OCI-LY1 (cell line): ENCODE data around the gene STK32B.

Source experiments
- H2AFZ ChIP-seq: fragments of 200-600 bp; sonication (generic), shearing (Covaris generic); 2 replicates; pipeline ENCODE4 v1.6.0; 2014; ENCODE audit warnings: antibody characterized with exemption, mild to moderate bottlenecking, low read length
- H3F3A ChIP-seq: fragments of 200-600 bp; sonication (generic), shearing (Covaris generic); 2 replicates; pipeline ENCODE4 v1.6.0; 2014; ENCODE audit warnings: mild to moderate bottlenecking, antibody characterized with exemption, low read length, moderate library complexity; ENCODE audit not compliant: insufficient read depth
- H3K27ac ChIP-seq: fragments of 200-600 bp; sonication (generic); 2 replicates; pipeline ENCODE4 v1.5.1; 2014; ENCODE audit warnings: low read length, mixed run types, mild to moderate bottlenecking, low read depth; ENCODE audit not compliant: poor library complexity, severe bottlenecking
- H3K27me3 ChIP-seq: fragments of 200-600 bp; sonication (generic); 2 replicates; pipeline ENCODE4 v1.6.0; 2014; ENCODE audit warnings: antibody characterized with exemption, mild to moderate bottlenecking, low read length, moderate library complexity; ENCODE audit not compliant: insufficient read depth
- H3K36me3 ChIP-seq: fragments of 200-600 bp; sonication (generic); 2 replicates; pipeline ENCODE4 v1.6.1; 2014; ENCODE audit warnings: mild to moderate bottlenecking, antibody characterized with exemption, low read length, moderate library complexity, mixed read lengths; ENCODE audit not compliant: insufficient read depth
- H3K4me1 ChIP-seq: fragments of 200-600 bp; sonication (generic); 2 replicates; pipeline ENCODE4 v1.5.1; 2014; ENCODE audit warnings: mild to moderate bottlenecking, low read length, moderate library complexity; ENCODE audit not compliant: insufficient read depth, severe bottlenecking
- H3K4me2 ChIP-seq: fragments of 200-600 bp; sonication (generic), shearing (Covaris generic); 2 replicates; pipeline ENCODE4 v1.6.1; 2014; ENCODE audit warnings: low read length
- H3K4me3 ChIP-seq: fragments of 200-600 bp; sonication (generic); 2 replicates; pipeline ENCODE4 v1.5.1; 2014; ENCODE audit warnings: low read length, low read depth, mild to moderate bottlenecking, mixed read lengths; ENCODE audit not compliant: poor library complexity, severe bottlenecking
- H3K79me2 ChIP-seq: fragments of 200-600 bp; shearing (Covaris generic); 2 replicates; pipeline ENCODE4 v1.6.1; 2016; ENCODE audit warnings: mixed run types, low read length, mixed read lengths; ENCODE audit not compliant: insufficient read depth
- H3K9ac ChIP-seq: fragments of 200-600 bp; sonication (generic), shearing (Covaris generic); 2 replicates; pipeline ENCODE4 v1.6.1; 2014; ENCODE audit warnings: mild to moderate bottlenecking, low read length, mixed read lengths
- H3K9me2 ChIP-seq: fragments of 200-600 bp; sonication (generic), shearing (Covaris generic); 2 replicates; pipeline ENCODE4 v1.6.1; 2014; ENCODE audit warnings: low read depth, mild to moderate bottlenecking, low read length, mixed read lengths
- H3K9me3 ChIP-seq: fragments of 200-600 bp; shearing (Covaris generic); 2 replicates; pipeline ENCODE4 v1.6.1; 2014; ENCODE audit warnings: low read length, mixed read lengths
- H4K20me1 ChIP-seq: fragments of 200-600 bp; sonication (generic), shearing (Covaris generic); 2 replicates; pipeline ENCODE4 v1.6.0; 2016; ENCODE audit warnings: mild to moderate bottlenecking, low read length; ENCODE audit not compliant: insufficient read depth
- CTCF ChIP-seq: fragments of 200-600 bp; sonication (generic), shearing (Covaris generic); IDR thresholded peaks from 2 replicates; pipeline ENCODE4 v1.5.1; 2017; ENCODE audit warnings: mild to moderate bottlenecking, antibody characterized with exemption, low read length, moderate library complexity, mixed read lengths
- EZH2 ChIP-seq: fragments of 200-600 bp; sonication (generic), shearing (Covaris generic); IDR thresholded peaks from 2 replicates; pipeline ENCODE4 v1.8.0; 2017; ENCODE audit warnings: borderline replicate concordance, mixed run types, mild to moderate bottlenecking, antibody characterized with exemption, low read length, moderate library complexity, mixed read lengths

STK32B gene

GRCh38 chr4:5039800-5040199, 11.5 kb upstream of the STK32B start:
- Histone ChIP-seq H3K4me2 (no peak overlapping the region), H3K4me1 (peaks cover 6% of the 10 kb centered on the region), H3K79me2 (no peaks in the 10 kb centered on the region), H3K27me3 (no peaks in the 10 kb centered on the region), H3F3A (no peaks in the 10 kb centered on the region), H4K20me1 (no peaks in the 10 kb centered on the region), H3K9me2 (no peaks in the 10 kb centered on the region), H3K27ac (no peak overlapping the region), H3K9me3 (no peaks in the 10 kb centered on the region), H3K4me3 (no peak overlapping the region), H2AFZ (no peak overlapping the region), H3K9ac (no peak overlapping the region), H3K36me3 (no peaks in the 10 kb centered on the region)
- no peak for TF ChIP-seq CTCF
- no peak for TF ChIP-seq EZH2

- H3K79me2 ChIP-seq, result no peaks in the 10 kb centered on the region
Measured at GRCh38 chr4:5040856-5041620, 10.2 kb upstream of the STK32B start.

GRCh38 chr4:5041699-5042098, 9.6 kb upstream of the STK32B start:
- Histone ChIP-seq H3K4me2 (no peak overlapping the region), H3K4me1 (no peaks in the 10 kb centered on the region)

More at GRCh38 chr4:5040856-5041620, 10.2 kb upstream of the STK32B start:
- Histone ChIP-seq H3K9ac (no peak overlapping the region), H3K27ac (no peak overlapping the region), H3K36me3 (no peaks in the 10 kb centered on the region), H3K27me3 (no peaks in the 10 kb centered on the region), H3K9me3 (no peaks in the 10 kb centered on the region), H3K4me3 (no peak overlapping the region), H2AFZ (no peak overlapping the region), H3K4me1 (peaks cover 5% of the 10 kb centered on the region), H3F3A (no peaks in the 10 kb centered on the region), H4K20me1 (no peaks in the 10 kb centered on the region), H3K4me2 (no peak overlapping the region), H3K9me2 (no peaks in the 10 kb centered on the region)
- TF ChIP-seq CTCF, result no peak
- no peak for TF ChIP-seq EZH2

More at GRCh38 chr4:5041699-5042098, 9.6 kb upstream of the STK32B start:
- no peaks in the 10 kb centered on the region for H3K9me2 ChIP-seq
- no peak for TF ChIP-seq CTCF
- TF ChIP-seq EZH2, result no peak
- H3F3A ChIP-seq, result no peaks in the 10 kb centered on the region
- no peak overlapping the region for H3K4me3 ChIP-seq
- no peaks in the 10 kb centered on the region for H4K20me1 ChIP-seq
- no peaks in the 10 kb centered on the region for H3K36me3 ChIP-seq
- H3K27me3 ChIP-seq, result no peaks in the 10 kb centered on the region
- H3K9ac ChIP-seq, result no peak overlapping the region
- H3K79me2 ChIP-seq, result no peaks in the 10 kb centered on the region
- no peaks in the 10 kb centered on the region for H3K9me3 ChIP-seq
- no peak overlapping the region for H2AFZ ChIP-seq
- H3K27ac ChIP-seq, result no peak overlapping the region
